Posterior vena cava (tissue), 2 donors: ENCODE measurements around the gene SRC. TPM values are rescaled to one million over a fixed set of nuclear protein-coding genes. Genes with fewer than 3 reads are reported as not detected.

Experiments used
- DNase-seq: peaks from one replicate; pipeline ENCODE4 v3.0.0-alpha.2; 2020; ENCODE audit warnings: low spot score
- intact Hi-C, 2 donors: fragments of 100-400 bp; cut with DNase I; formaldehyde crosslinking; loops; one replicate each; pipeline versions ENCODE4 v1.14.1 to v1.14.2; 2022 to 2023
- total RNA-seq, 2 donors: library from RNA; stranded (reverse); fragmentation: NEBNext Ultra II Directional; extraction: Animal tissue kit (Norgen Biotek cat#: 25700); gene quantifications; one replicate each; pipeline ENCODE4 v1.2.1, GENCODE V29; 2021
- donor health status: DM: yes; HTN: yes; CAD: no.
- donor health status: DM: yes; HTN: yes; CAD: no.

The SRC gene
- total RNA-seq, 2 donors from 2014 or later: 35.4 to 39.1 TPM

- DNase-seq: peak; percentile 79
- intact Hi-C loops: no loop called here
Measured at GRCh38 chr20:37357481-37358365, 11.8 kb downstream of the SRC start.

DNA sequence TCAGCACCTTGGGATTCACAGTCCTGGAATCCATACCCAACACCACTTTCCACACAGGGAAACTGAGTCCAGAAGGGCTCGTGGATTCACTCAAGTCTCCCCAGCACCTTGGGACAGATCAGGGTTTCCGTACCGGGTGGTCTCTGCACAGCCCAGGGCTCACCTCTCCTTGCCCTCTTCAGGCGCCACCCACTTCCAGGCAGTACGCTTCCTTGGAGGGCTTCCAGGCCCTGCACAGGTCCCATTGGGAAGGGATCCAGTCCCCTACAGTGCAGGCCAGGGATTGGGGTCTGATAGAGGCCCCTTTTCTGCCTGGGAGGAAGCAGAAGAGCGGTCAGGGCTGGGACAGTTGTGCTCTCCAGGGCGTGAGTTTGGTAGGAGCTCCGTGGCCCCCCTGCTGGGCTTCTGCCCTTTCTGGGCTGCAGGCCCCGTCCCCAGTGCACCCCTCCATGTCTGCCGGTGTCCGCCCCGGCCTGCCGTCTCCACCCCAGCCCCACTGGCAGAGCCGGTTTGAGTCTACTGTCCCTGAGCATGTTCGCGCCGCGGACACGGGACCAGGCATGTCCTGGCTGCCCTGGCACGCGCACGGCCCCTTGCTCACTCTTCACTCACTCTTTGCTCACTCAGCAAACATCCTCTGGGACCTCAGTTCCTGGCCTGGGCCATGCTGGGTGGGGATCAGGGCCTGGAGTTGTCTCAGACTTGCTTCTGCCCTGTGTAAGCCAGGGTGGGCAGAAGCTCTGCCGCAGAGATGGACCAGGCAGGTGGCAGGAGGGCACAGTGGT is 12.6 kb downstream of the SRC start:
- intact Hi-C loops: no loop called here
- peak; percentile 86 for DNase-seq

DNA sequence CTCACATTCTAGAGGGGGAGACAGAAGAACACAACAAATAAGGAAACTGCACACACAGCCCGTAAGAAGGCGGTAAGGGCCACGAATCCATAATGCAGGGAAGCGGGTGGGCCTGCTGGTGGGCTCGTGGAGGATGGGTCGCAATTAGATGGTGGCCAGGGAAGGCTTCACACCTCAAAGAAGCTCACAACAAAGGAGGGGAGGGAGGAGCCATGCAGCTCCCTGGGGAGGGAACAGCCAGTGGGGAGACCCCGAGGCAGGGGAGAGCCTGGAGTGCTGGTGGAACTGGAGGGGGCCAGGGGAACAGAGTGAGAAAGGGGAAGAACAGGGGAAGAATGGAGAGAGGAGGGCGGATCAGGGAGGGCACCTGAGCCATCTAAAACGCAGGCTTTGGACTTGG is 13.4 kb downstream of the SRC start:
- intact Hi-C loops: no loop called here
- DNase-seq: peak; percentile 53

- intact Hi-C loops: no loop called here
Measured at GRCh38 chr20:37359836-37360235, 13.9 kb downstream of the SRC start.

GRCh38 chr20:37360391-37361115 is 14.6 kb downstream of the SRC start:
- intact Hi-C loops: no loop called here
- DNase-seq: peak; percentile 28

More at GRCh38 chr20:37359836-37360235, 13.9 kb downstream of the SRC start:
- no peak for DNase-seq

- intact Hi-C loops: no loop called here
Measured at GRCh38 chr20:37361336-37361735, 15.4 kb downstream of the SRC start.

DNA sequence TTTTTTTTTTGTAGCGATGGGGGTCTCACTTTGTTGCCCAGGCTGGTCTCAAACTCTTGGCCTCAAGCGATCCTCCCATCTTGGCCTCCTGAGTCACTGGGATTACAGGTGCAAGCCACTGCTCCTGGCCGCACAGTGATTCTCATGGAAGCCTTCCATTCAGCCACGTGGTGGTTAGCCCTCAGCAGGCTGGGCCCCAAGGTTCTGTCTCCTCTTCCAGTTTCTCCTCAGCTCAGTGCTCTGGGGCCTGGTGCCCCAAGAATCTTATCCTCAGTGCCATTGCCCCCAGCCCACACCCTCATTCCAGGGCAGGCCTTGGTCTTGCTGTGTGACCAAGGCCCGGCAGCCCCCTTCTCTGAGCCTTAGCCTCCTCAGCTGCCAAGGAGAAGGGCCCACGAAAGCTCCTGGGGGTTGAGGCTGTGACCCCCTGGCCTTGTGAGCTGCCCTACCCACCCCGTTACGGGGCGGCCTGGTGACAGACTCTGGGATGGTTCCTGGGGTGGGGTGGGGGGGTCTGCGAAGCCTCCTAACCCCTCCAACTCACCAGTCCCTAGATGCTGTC is 16.4 kb downstream of the SRC start:
- intact Hi-C loops: no loop called here
- peak; percentile 32 for DNase-seq

More at GRCh38 chr20:37361336-37361735, 15.4 kb downstream of the SRC start:
- DNase-seq: peak; percentile 79

GRCh38 chr20:37362821-37363220 is 16.9 kb downstream of the SRC start:
- peak; percentile 59 for DNase-seq
- intact Hi-C loops: no loop called here

DNA sequence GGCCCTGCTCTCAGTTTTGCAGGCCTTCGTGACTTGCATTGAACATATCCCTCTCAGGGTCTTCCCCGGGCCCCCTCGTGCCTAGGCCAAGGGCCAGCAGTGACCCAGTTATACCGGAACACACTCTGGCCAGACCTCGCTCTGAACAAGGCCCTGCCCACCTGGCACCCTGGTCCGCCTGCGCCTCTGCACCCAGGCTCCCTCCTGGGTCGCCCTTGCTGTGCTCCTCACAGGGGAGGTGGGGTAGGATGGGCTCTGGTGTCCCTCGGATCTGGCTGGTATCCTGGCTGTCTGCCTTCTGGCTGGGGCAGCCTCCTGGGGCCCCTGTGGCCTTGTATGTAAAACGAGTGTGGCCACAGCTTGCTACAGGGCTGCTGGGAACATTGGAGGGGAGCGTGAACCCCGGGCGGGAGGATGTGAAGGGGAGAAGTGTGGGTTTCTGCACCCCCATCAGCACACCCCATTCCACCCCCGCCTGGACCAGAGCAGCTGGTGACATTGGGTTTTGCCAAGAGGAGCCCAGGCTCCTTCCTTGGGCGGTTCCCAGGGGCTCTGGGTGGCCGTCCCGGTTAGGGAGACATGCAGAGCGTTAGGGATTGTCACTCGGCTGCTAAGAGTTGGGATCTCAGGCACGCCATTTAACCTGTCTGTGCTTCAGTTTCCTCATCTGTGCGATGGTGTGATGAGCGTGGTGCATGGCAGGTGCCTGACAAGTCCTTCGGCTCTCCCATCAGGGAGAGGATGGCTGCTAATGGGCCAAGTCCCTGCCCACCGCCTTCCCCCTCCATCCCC is 17.5 kb downstream of the SRC start:
- intact Hi-C loops: no loop called here

GRCh38 chr20:37364013-37364926 is 18.3 kb downstream of the SRC start:
- intact Hi-C loops: no loop called here
- peak; percentile 41 for DNase-seq

More for the DNA sequence above, 17.5 kb downstream of the SRC start:
- peak; percentile 73 for DNase-seq

- intact Hi-C loops: no loop called here
- no peak for DNase-seq
Measured at GRCh38 chr20:37364927-37365272, 19.0 kb downstream of the SRC start.

DNA sequence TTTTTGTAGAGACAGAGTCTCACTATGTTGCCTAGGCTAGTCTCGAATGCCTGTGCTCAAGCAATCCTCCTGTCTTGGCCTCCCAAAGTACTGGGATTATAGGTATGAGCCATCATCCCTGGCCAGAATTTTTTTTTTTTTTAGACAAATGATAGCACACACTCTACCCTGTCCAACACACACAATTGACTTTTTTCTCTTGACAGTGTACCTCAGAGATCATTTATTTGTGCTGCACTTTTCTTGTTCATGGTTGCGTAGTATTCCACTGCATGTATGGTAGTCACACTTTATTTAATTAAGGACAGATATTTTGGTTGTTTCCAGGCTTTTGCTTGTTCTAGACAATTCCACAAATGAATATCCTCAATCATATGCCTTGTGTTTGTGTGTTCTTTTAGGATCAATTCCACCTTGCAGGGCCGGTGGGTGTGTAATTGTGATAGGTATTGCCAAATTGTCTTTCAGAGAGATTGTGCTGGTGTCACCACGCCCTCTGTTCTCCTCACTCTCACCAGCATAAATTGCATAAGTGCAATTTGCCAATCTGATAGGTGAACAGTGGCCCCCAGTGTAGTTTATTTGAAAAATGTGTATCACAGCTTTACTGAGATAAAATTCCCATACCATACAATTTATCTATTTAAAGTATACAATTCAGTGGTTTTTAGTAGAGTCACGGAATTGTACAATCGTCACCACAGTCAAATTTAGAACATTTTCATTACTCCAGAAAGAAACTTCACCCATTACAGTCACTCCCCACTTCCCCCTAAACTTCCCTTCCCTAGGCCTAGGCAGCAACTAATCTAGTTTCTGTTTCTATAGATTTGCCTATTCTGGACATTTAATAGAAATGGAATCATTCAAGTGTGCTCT is 20.1 kb downstream of the SRC start:
- intact Hi-C loops: no loop called here
- DNase-seq: peak; percentile 5

DNA sequence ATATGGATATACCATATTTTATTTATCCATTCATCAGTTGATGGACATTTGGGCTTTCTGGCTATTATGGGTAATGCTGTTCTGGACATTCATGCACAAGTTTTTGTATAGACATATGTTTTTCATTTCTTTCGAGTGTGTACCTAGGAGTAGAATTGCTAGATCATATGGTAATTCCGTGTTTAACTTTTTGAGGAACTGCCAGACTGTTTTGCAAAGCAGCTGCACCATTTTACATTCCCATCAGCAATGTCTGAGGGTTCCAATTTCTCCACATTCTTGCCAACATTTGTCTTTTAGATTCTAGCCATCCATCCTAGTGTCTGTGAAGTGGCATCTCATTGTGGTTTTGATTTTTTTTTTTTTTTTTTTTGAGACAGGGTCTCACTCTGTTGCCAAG is 20.8 kb downstream of the SRC start:
- no peak for DNase-seq
- intact Hi-C loops: no loop called here

GRCh38 chr20:37369846-37370245 is 23.9 kb downstream of the SRC start:
- peak; percentile 63 for DNase-seq
- intact Hi-C loops: loop anchor here in 1 of 2 donors (5.0 kb wide), 1 partner anchor 232 kb away; no protein-coding TSS in a partner anchor

DNA sequence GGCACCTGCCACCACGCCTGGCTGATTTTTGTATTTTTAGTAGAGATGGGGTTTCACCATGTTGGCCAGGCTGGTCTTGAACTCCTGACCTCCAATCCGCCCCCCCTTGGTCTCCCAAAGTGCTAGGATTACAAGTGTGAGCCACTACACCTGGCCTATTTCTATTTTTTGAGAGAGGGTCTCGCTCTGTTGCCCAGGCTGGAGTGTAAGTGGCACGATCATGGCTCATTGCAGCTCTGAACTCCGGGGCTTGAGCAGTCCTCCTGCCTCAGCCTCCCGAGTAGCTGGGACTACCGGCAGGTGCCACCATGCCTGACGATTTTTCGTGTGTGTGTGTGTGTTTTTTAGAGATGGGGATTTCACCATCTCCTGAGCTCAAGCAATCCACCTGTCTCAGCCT is 25.9 kb downstream of the SRC start:
- intact Hi-C loops: loop anchor here in 1 of 2 donors (5.0 kb wide), 1 partner anchor 230 kb away; no protein-coding TSS in a partner anchor
- peak; percentile 36 for DNase-seq

DNA sequence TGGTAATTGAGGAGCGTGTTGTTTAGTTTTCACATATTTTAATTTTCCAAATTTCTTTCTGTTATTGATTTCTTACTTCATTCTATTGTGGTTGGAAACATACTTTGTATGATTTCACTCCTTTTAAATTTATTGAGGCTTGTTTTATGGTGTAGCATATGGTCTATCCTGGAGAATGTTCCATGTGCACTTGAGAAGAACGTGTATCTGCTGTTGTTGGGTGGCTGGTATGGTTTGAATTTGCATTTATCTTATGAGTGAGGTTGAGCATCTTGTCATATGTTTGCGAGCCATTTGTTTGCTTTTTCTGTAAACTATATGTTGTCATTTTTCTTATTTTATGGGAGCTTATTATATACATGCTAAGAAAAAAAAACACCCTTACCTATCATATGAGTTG is 26.5 kb downstream of the SRC start:
- intact Hi-C loops: loop anchor here in 1 of 2 donors (5.0 kb wide), 1 partner anchor 230 kb away; no protein-coding TSS in a partner anchor
- DNase-seq: no peak
